HG02943 (cell line): ENCODE data around the gene RPS6KA5.

Source experiments
- ATAC-seq: cut with Tn5 transposase; IDR thresholded peaks from one replicate; pipeline ENCODE4 v1.9.1; 2021; ENCODE audit warnings: mild to moderate bottlenecking, low read depth, moderate library complexity; ENCODE audit not compliant: unreplicated experiment

RPS6KA5 gene

GRCh38 chr14:90815822-90816662 lies 244.4 kb downstream of the RPS6KA5 start, which contains the start of gene TTC7B:
TTC7B (minus strand) TSS chr14:90816430; CDS start chr14:90816295, 135 bp downstream.
- ATAC-seq, result no peak

GRCh38 chr14:90815572-90815821 lies 244.9 kb downstream of the RPS6KA5 start:
- ATAC-seq, result no peak

GRCh38 chr14:90814806-90815571 lies 245.5 kb downstream of the RPS6KA5 start:
- ATAC-seq, result no peak

GRCh38 chr14:90813442-90813841 lies 247.0 kb downstream of the RPS6KA5 start:
- no peak for ATAC-seq

- ATAC-seq, result no peak
These were observed 248.3 kb downstream of the RPS6KA5 start for GRCh38 chr14:90812109-90812508.

GRCh38 chr14:90811641-90812040 lies 248.8 kb downstream of the RPS6KA5 start:
- no peak for ATAC-seq

GRCh38 chr14:90810806-90811205 lies 249.6 kb downstream of the RPS6KA5 start:
- ATAC-seq, result no peak

- ATAC-seq, result no peak
These were observed 250.7 kb downstream of the RPS6KA5 start for GRCh38 chr14:90809530-90810312.

GRCh38 chr14:90808759-90809529 lies 251.5 kb downstream of the RPS6KA5 start:
- ATAC-seq, result no peak

GRCh38 chr14:90807060-90807459 lies 253.4 kb downstream of the RPS6KA5 start:
- no peak for ATAC-seq

- ATAC-seq, result no peak
These were observed 254.5 kb downstream of the RPS6KA5 start for GRCh38 chr14:90805662-90806540.

GRCh38 chr14:90805084-90805391 lies 255.4 kb downstream of the RPS6KA5 start:
- no peak for ATAC-seq

GRCh38 chr14:90804292-90805083 lies 256.0 kb downstream of the RPS6KA5 start:
- no peak for ATAC-seq

GRCh38 chr14:90803249-90803648 lies 257.2 kb downstream of the RPS6KA5 start:
- ATAC-seq, result no peak

- ATAC-seq, result no peak
These were observed 261.0 kb downstream of the RPS6KA5 start for GRCh38 chr14:90799420-90799819.

- ATAC-seq, result no peak
These were observed 262.5 kb downstream of the RPS6KA5 start for GRCh38 chr14:90797919-90798318.
